HG03025 (cell line): Measurements from ENCODE around the gene CDPF1.
A peak's percentile ranks its signal among the peaks of the same experiment; 100 is the strongest.
"Not testable (repeated sequence)": the region's sequence is repeated elsewhere in the genome, so short reads cannot be mapped to it uniquely, and the experiment has no call there.

Experiments used
- ATAC-seq: cut with Tn5 transposase; IDR thresholded peaks from one replicate; pipeline ENCODE4 v1.9.1; 2021; ENCODE audit warnings: mild to moderate bottlenecking, moderate library complexity; ENCODE audit not compliant: unreplicated experiment, low FRiP score

Gene CDPF1

GRCh38 chr22:46286006-46286405 lies 35.9 kb upstream of the CDPF1 start:
- no peak for ATAC-seq

- ATAC-seq, result no peak
Observed at GRCh38 chr22:46281866-46282678, 32.0 kb upstream of the CDPF1 start.

- no peak for ATAC-seq
Observed at GRCh38 chr22:46280999-46281623, 31.0 kb upstream of the CDPF1 start.

- ATAC-seq, result no peak
Observed at GRCh38 chr22:46280063-46280817, 30.1 kb upstream of the CDPF1 start.

- no peak for ATAC-seq
Observed at GRCh38 chr22:46278656-46279645, 28.9 kb upstream of the CDPF1 start.

GRCh38 chr22:46276563-46276962 lies 26.5 kb upstream of the CDPF1 start:
- ATAC-seq, result no peak

- ATAC-seq, result no peak
Observed at GRCh38 chr22:46275455-46276122, 25.5 kb upstream of the CDPF1 start.

- no peak for ATAC-seq
Observed at GRCh38 chr22:46274381-46274780, 24.3 kb upstream of the CDPF1 start.

- no peak for ATAC-seq
Observed at GRCh38 chr22:46273432-46274148, 23.5 kb upstream of the CDPF1 start.

- ATAC-seq, result no peak
Observed at GRCh38 chr22:46272762-46273431, 22.8 kb upstream of the CDPF1 start.

- no peak for ATAC-seq
Observed at GRCh38 chr22:46272196-46272595, 22.1 kb upstream of the CDPF1 start.

- ATAC-seq, result no peak
Observed at GRCh38 chr22:46269564-46269963, 19.5 kb upstream of the CDPF1 start.

- peak; percentile 53 for ATAC-seq
Observed at GRCh38 chr22:46267431-46268279, 17.6 kb upstream of the CDPF1 start, which contains the start of gene TTC38. Gene TTC38, plus strand, starts transcription at chr22:46268008. Its CDS starts 32 bp downstream, at chr22:46268040.

- not testable (repeated sequence) for ATAC-seq
Observed at GRCh38 chr22:46265627-46266026, 15.5 kb upstream of the CDPF1 start.

GRCh38 chr22:46264520-46264919 lies 14.4 kb upstream of the CDPF1 start:
- not testable (repeated sequence) for ATAC-seq

- ATAC-seq, result no peak
Observed at GRCh38 chr22:46263216-46263590, 13.1 kb upstream of the CDPF1 start, which contains the start of gene PKDREJ. Gene PKDREJ, minus strand, starts transcription at chr22:46263343. Its CDS starts 21 bp downstream, at chr22:46263322.

GRCh38 chr22:46262449-46263215 lies 12.5 kb upstream of the CDPF1 start:
- no peak for ATAC-seq
